WTC11 (cell line): Measurements from ENCODE around the gene FKBP14. TPM values are rescaled to one million over a fixed set of nuclear protein-coding genes. Genes with fewer than 3 reads are reported as not detected.

Experiments
- ATAC-seq: fragments of 200-7000 bp; cut with Tn5 transposase; 2 replicates; pipeline ENCODE4 v1.10.0; 2021; ENCODE audit warnings: mild to moderate bottlenecking, moderate library complexity
- CTCF ChIA-PET: fragments of 300-600 bp; sonication (Branson Sonifier 250); formaldehyde crosslinking; loops from one replicate; lab custom pipeline; 2021; ENCODE audit warnings: antibody characterized with exemption; lab: Charles Lee
- POLR2A ChIA-PET: fragments of 350-600 bp; sonication (Branson Sonifier 250); formaldehyde crosslinking; loops from one replicate; lab custom pipeline; 2021; ENCODE audit warnings: antibody characterized with exemption; lab: Charles Lee
- DNase-seq: peaks from one replicate; pipeline ENCODE4 v3.0.0; 2021; ENCODE audit warnings: low spot score
- H3K27ac Mint-ChIP-seq: 2 replicates; pipeline ENCODE4 v1.8.0; 2021; ENCODE audit warnings: mixed read lengths
- H3K27me3 Mint-ChIP-seq: 2 replicates; pipeline ENCODE4 v1.8.0; 2021; ENCODE audit warnings: low read depth, mild to moderate bottlenecking, moderate library complexity, mixed read lengths
- H3K36me3 Mint-ChIP-seq: 2 replicates; pipeline ENCODE4 v1.8.0; 2021; ENCODE audit warnings: mixed read lengths
- H3K4me1 Mint-ChIP-seq: 2 replicates; pipeline ENCODE4 v1.8.0; 2022; ENCODE audit warnings: mixed read lengths
- H3K4me3 Mint-ChIP-seq: 2 replicates; pipeline ENCODE4 v1.8.0; 2021; ENCODE audit warnings: mild to moderate bottlenecking, moderate library complexity, mixed read lengths
- H3K9me3 Mint-ChIP-seq: 2 replicates; pipeline ENCODE4 v1.8.0; 2021; ENCODE audit warnings: mixed read lengths
- AR ChIP-seq: fragments of 250-450 bp; sonication (Bioruptor Pico); IDR thresholded peaks from 2 replicates; pipeline ENCODE4 v1.9.0; 2021; ENCODE audit warnings: mild to moderate bottlenecking
- ATF6 ChIP-seq: sonication (generic); formaldehyde crosslinking; IDR thresholded peaks from 2 replicates; pipeline ENCODE4 v1.8.1; 2023; ENCODE audit warnings: mild to moderate bottlenecking, missing genetic modification reagents
- GABPB1 ChIP-seq: sonication (generic); formaldehyde crosslinking; IDR thresholded peaks from 2 replicates; pipeline ENCODE4 v1.8.1; 2023; ENCODE audit warnings: mild to moderate bottlenecking, missing genetic modification reagents
- GRHL2 ChIP-seq: fragments of 250-450 bp; sonication (Bioruptor Pico); IDR thresholded peaks from 2 replicates; pipeline ENCODE4 v1.8.0; 2022; ENCODE audit warnings: mild to moderate bottlenecking, moderate library complexity; ENCODE audit not compliant: insufficient replicate concordance, severe bottlenecking
- IRF1 ChIP-seq: sonication (generic); formaldehyde crosslinking; IDR thresholded peaks from 2 replicates; pipeline ENCODE4 v1.8.0; 2023; ENCODE audit warnings: missing genetic modification reagents
- RORB ChIP-seq: fragments of 250-450 bp; sonication (Bioruptor Pico); IDR thresholded peaks from 2 replicates; pipeline ENCODE4 v1.9.0; 2021; ENCODE audit warnings: mild to moderate bottlenecking
- SMAD3 ChIP-seq: sonication (generic); formaldehyde crosslinking; IDR thresholded peaks from 2 replicates; pipeline ENCODE4 v1.8.0; 2022; ENCODE audit warnings: missing genetic modification reagents, mild to moderate bottlenecking, borderline replicate concordance
- SOX15 ChIP-seq: fragments of 250-450 bp; sonication (Bioruptor Pico); IDR thresholded peaks from 2 replicates; pipeline ENCODE4 v1.9.0; 2021; ENCODE audit warnings: mild to moderate bottlenecking
- SP1 ChIP-seq: sonication (generic); formaldehyde crosslinking; conservative IDR thresholded peaks from 2 replicates; pipeline ENCODE4 v1.8.1; 2022; ENCODE audit warnings: missing genetic modification reagents
- TCF7 ChIP-seq: sonication (generic); formaldehyde crosslinking; IDR thresholded peaks from 2 replicates; pipeline ENCODE4 v1.8.0; 2022; ENCODE audit warnings: mild to moderate bottlenecking, low read depth, missing genetic modification reagents, moderate library complexity
- ZBTB21 ChIP-seq: sonication (generic); formaldehyde crosslinking; IDR thresholded peaks from 2 replicates; pipeline ENCODE4 v1.8.1; 2023; ENCODE audit warnings: mild to moderate bottlenecking, missing genetic modification reagents, borderline replicate concordance
- ZNF396 ChIP-seq: fragments of 250-450 bp; sonication (Bioruptor Pico); IDR thresholded peaks from 2 replicates; pipeline ENCODE4 v1.8.0; 2021; ENCODE audit warnings: mild to moderate bottlenecking, moderate library complexity, borderline replicate concordance
- ZNF423 ChIP-seq: fragments of 250-450 bp; sonication (Bioruptor Pico); IDR thresholded peaks from 2 replicates; pipeline ENCODE4 v2.1.2; 2022; ENCODE audit warnings: mild to moderate bottlenecking, moderate library complexity
- ZNF425 ChIP-seq: fragments of 250-450 bp; sonication (Bioruptor Pico); conservative IDR thresholded peaks from 2 replicates; pipeline ENCODE4 v1.9.0; 2021; ENCODE audit warnings: mild to moderate bottlenecking
- total RNA-seq: library from RNA; stranded (reverse); gene quantifications from 3 replicates; pipeline ENCODE4 v1.2.3, GENCODE V29; 2021
- TF ChIP-seq, protein P1 (sequence below): sonication (generic); formaldehyde crosslinking; IDR thresholded peaks from 2 replicates; pipeline ENCODE4 v1.8.1; 2023; ENCODE audit warnings: mild to moderate bottlenecking, missing genetic modification reagents, moderate library complexity
- TF ChIP-seq, protein P2 (sequence below): sonication (generic); formaldehyde crosslinking; IDR thresholded peaks from 2 replicates; pipeline ENCODE4 v1.8.1; 2022; ENCODE audit warnings: mild to moderate bottlenecking, missing genetic modification reagents, moderate library complexity, borderline replicate concordance

The FKBP14 gene
- total RNA-seq, 1 experiment from 2014 or later: 23.0 TPM

- TF ChIP-seq AR (CRISPR knock-in tag): no peak
- no peak for TF ChIP-seq RORB (CRISPR knock-in tag)
- TF ChIP-seq, protein P1, sequence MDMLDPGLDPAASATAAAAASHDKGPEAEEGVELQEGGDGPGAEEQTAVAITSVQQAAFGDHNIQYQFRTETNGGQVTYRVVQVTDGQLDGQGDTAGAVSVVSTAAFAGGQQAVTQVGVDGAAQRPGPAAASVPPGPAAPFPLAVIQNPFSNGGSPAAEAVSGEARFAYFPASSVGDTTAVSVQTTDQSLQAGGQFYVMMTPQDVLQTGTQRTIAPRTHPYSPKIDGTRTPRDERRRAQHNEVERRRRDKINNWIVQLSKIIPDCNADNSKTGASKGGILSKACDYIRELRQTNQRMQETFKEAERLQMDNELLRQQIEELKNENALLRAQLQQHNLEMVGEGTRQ (CRISPR knock-in tag): no peak
- TF ChIP-seq, protein P2, sequence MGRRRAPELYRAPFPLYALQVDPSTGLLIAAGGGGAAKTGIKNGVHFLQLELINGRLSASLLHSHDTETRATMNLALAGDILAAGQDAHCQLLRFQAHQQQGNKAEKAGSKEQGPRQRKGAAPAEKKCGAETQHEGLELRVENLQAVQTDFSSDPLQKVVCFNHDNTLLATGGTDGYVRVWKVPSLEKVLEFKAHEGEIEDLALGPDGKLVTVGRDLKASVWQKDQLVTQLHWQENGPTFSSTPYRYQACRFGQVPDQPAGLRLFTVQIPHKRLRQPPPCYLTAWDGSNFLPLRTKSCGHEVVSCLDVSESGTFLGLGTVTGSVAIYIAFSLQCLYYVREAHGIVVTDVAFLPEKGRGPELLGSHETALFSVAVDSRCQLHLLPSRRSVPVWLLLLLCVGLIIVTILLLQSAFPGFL (CRISPR knock-in tag): no peak
- no peak for TF ChIP-seq ZNF425 (CRISPR knock-in tag)
- TF ChIP-seq ZNF423 (CRISPR knock-in tag): no peak
- no peak for TF ChIP-seq SOX15
- no peak for TF ChIP-seq ATF6 (CRISPR knock-in tag)
- no peak for TF ChIP-seq ZNF396 (CRISPR knock-in tag)
- TF ChIP-seq SP1 (CRISPR knock-in tag): no peak
These were observed 23.4 kb downstream of the FKBP14 start (continued) for GRCh38 chr7:30003098-30003497.

DNA sequence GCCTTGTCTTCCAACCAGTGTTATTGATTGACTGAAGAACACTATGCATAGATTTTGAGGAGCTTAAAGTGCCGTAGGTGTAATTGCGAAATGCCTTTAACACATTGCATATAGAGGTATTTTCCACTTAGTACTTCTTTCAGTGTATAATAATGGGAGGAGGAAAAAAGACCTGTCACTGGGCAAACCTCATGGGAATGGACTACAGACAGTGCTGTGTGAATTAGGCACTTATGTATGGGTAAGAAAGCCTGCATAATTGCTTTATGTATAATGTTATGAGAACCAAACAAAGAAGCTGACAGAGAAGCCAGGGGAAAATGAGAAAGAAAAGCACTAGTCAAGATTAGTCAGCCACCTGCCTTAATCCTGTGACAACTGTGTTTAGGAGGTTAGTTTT, 24.5 kb downstream of the FKBP14 start:
- DNase-seq: no peak
- peaks cover 8% of the 10 kb centered on the region for H3K36me3 Mint-ChIP-seq
- peaks cover 27% of the 10 kb centered on the region for H3K4me1 Mint-ChIP-seq
- H3K27ac Mint-ChIP-seq: no peak overlapping the region
- TF ChIP-seq ZBTB21 (CRISPR knock-in tag) (no peak), TCF7 (no peak), SMAD3 (CRISPR knock-in tag) (no peak), SP1 (CRISPR knock-in tag) (no peak), IRF1 (no peak), GRHL2 (CRISPR knock-in tag) (no peak), GABPB1 (CRISPR knock-in tag) (peak; percentile 36; the same call in 1 of the 2 replicates)
- peaks cover 18% of the 10 kb centered on the region for H3K9me3 Mint-ChIP-seq
- 0 out of 2 replicates have a peak, but pooled peaks cover 2% of the 10 kb centered on the region for H3K27me3 Mint-ChIP-seq
- no peak for ATAC-seq
- H3K4me3 Mint-ChIP-seq: no peak overlapping the region
- POLR2A ChIA-PET: no interaction called here
- CTCF ChIA-PET: interaction anchor here (1.0 kb wide), 1 partner anchor 80 kb away, joined by 3 read pairs; no protein-coding TSS in a partner anchor
